C1 segment of cervical spinal cord (tissue), 14 donors: ENCODE measurements around the gene MUC21.

Experiments used
- DNase-seq, 14 donors: peaks; one replicate each; lab custom pipeline; 2025; lab: John Stamatoyannopoulos, UW

The MUC21 gene

DNA sequence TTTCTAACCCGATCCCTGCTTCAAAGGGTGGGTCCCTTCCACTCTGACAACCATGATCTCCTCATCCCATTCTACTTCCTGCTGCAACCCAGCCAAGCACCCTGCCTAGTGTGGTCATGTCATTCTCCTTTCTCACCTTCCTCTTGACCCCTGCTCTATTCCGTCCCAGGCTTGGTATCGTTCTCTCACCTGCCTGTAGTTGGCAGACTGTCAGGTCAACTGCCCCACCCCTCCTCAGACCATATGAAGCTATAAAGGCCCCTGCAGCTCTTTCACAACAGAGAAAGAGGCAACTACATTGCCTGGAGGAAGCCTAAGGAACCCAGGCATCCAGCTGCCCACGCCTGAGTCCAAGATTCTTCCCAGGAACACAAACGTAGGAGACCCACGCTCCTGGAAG is at the start of gene MUC21:
TSS of gene MUC21 (plus strand) at position 280 of the 400 bp plus-strand sequence. CDS start 241 bp downstream, outside the sequence.
- DNase-seq = no peak

DNA sequence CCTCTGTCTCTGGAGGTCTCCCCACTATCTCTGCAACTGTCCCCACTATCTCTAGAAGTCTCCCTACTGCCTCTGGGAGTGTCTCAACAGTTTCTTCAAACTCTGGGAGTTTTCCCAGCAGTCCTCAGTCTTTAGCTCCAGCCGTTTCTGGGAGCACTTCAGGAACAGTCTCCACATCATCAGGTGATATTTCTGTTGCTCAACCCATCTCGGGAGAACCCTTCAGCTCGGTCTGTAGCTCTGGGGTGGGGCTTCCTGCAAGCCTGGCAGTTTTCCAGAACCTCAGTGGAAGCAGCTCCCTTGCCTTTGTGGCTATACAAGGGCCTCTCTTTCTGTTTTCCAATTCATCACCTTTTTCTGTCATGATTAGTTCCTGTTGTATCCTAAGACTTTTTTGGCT is 48.5 kb upstream of the MUC21 start:
- no peak for DNase-seq

DNA sequence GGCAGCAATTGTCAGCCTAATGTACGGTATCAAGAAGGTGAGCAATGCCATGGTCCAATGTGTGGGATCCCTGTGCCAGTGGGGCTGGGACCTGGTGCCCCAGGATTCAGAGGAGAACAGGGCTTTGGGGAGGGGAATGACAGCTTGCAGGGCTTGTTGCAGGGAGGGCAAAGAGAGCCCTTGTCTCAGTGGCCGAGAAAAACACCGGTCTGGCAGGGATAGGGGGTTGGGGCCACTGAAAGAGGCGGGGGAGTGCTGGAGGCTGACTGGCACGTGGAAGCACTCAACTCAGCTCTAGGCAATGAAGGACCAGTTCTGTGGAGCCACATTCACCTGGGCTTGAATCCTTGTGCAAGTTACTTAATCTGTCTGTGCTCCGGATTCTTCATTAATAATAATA is 46.3 kb upstream of the MUC21 start:
- no peak for DNase-seq

DNA sequence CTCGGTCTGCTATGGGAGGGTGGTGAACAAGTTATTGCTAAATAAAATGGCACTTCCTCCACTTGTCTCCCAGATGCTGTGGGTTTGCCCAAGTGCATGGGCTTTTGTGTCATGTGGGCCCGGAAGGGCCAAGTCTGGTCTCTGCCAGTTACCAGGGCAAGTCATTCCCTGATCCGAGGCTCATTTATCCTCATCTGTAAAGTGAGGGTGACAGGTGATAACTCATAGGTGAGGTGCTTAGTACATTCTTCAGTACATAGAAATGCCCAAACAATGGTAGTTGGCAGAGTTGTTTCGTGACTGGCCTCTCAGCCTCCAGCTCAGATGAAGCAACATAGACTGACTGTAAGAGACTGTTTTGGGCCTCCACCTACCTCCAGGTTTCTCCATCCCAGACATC is 44.8 kb upstream of the MUC21 start:
- peak in 2 of 14 donors; percentile 10 to 16 for DNase-seq

DNA sequence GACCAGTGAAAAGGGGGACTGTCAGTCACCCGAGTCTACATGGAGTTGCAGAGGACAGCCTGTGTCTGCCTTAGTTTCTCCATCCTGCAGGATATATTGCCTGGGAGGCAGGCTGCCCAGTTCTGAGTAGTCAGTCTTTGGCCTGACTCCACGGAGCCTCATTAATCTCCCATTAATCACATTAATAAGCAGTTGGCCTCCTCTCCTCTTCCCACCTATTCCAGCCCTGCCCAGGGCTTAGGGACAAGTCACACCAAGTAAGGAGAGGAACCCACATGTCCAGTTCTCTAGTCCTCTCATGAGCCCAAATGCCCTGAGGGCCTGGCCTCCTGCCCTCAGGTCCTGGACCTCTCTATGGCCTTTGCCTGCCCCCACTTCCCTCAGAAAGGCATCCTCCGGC is 44.0 kb upstream of the MUC21 start:
- DNase-seq = no peak

DNA sequence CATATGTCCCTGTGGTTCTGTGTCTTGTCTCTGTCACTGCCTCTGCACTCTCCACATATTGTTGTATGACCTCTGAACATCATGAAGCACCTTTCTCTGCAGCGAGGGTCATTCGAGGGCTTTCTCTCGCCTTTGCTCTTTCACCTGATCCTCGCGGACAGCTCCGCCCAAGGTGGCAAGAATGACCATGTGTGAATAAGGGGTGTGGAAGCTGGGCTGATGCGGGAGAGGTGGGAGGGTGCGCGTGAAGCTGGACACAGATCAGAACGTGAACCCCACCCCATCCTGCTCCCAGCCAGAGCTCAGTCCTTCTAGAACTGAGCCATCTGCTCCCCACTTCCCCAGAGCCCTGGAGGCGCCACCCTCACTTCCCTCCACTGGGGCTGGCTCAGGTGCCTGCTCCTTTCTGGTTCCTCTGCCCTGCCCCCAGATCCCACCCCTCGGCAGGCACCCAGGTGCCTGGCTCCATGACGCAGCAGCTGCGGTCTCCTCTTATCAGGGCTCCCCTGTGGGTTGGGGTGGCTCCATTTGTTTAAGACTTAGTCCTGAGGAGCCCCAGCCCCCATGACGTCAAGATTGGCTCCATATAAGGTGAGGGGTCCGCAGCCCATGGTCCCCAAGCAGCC is 43.0 kb upstream of the MUC21 start, which contains the start of gene MUCL3:
TSS of gene MUCL3 (plus strand) at position 613 of the 626 bp plus-strand sequence. CDS start 27 bp downstream, outside the sequence.
- DNase-seq = no peak

DNA sequence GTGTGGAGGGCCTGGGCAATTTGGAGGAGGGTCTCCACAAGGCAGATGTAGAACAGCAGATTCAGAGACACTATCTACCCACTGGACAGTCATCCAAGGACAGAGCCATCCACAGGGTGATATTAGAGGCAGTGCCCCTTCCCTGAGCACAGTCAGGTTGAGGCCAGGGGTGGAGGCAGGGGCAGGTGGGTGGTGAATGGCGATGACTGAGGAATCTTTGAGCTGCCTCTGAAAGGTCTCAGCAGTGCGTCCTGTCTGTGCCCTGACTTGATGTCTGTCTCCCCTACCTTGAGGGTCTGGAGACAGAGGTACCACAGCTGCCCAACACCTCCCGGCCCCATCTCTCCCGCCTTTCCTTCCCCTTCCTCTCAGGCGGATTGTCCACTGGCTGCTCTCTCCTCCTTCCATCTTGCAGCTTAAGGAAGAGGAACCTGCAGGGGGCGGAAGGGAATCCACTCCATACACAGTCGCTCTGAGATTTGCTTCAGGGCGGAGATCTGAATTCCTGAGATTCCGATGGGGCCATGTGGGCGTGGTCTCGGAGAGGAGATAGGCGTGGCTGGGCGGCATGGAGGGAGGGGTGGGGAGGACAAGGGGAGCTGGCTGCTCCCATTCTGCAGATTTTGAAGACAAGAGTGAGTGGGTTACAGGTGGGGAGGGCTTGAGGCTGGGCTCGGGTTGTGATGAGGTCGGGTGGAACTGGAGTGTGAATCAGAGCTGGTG is 41.0 kb upstream of the MUC21 start:
- no peak for DNase-seq

DNA sequence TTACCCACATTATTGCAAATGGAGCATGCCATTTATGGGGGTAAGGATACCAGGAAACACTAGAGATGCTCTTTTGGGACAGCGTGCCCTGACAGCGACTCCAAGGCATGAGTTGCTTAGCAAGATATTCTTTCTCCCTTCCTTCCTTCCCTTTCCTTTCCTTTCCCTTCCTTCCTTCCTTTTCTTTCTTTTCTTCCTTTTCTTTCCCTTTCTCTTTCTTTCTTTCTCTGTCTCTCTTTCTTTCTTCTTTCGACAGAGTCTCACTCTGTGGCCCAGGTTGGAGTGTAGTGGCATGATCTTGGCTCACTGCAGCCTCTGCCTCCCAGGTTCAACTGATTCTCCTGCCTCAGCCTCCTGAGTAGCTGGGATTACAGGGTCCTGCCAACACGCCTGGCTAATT is 39.5 kb upstream of the MUC21 start:
- no peak for DNase-seq

DNA sequence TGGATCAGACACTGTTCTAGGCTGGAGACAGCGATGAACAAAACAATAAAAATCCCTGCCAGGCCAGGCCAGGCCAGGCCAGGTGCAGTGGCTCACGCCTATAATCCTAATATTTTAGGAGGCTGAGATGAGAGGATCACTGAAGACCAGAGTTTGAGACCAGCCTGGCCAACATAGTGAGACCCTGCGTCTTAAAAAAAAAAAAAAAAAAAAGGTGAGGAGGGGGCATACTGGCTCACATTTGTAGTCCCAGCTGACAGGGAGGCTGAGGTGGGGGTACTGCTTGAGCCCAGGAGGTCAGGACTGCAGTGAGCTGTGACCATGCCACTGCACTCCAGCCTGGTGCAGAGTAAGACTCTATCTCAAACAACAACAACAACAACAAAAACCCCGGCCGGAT is 38.2 kb upstream of the MUC21 start:
- DNase-seq = no peak

DNA sequence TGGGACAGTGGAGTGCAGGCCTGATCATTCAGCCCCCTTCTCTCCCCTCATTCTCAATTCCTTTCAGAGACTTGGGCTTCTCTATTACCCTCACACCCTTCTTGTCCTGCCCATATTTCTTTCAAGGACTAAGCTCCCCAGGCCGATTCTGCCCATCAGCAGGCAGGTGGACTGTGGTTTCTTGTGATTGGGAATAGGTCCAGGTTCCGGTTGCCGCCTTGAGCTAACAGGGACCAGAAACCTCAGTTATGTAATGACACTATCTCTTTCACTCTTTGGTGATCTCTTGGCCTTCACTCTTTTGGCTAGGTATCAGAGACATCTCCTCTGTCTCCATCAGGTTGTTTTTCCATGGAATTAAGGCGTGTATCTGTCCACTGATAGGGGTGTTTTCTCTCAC is 36.3 kb upstream of the MUC21 start:
- DNase-seq = no peak

DNA sequence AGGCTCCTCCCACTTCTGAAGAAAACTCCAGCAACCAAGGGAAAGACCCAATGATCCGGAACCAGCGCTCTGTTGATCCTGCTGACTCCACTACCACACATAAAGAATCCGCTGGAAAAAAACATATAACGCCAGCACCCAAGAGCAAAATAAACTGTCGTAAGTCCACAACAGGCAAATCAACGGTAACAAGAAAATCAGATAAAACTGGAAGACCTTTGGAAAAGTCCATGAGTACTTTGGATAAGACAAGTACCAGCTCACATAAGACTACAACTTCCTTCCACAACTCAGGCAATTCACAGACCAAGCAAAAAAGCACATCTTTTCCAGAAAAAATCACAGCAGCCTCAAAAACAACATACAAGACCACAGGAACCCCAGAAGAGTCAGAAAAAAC is 34.7 kb upstream of the MUC21 start:
- DNase-seq = no peak

DNA sequence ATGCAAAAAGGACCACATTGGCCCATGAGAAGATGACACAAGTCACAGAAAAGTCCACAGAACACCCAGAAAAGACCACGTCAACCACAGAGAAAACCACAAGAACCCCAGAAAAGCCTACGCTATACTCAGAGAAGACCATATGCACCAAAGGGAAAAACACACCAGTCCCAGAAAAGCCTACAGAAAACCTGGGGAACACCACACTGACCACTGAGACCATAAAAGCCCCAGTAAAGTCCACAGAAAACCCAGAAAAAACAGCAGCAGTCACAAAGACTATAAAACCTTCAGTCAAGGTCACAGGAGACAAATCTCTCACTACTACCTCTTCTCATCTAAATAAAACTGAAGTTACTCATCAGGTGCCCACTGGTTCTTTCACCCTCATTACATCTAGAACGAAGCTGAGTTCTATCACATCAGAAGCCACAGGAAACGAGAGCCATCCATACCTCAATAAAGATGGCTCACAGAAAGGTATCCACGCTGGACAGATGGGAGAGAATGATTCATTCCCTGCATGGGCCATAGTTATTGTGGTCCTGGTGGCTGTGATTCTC is 31.5 kb upstream of the MUC21 start:
- no peak for DNase-seq

DNA sequence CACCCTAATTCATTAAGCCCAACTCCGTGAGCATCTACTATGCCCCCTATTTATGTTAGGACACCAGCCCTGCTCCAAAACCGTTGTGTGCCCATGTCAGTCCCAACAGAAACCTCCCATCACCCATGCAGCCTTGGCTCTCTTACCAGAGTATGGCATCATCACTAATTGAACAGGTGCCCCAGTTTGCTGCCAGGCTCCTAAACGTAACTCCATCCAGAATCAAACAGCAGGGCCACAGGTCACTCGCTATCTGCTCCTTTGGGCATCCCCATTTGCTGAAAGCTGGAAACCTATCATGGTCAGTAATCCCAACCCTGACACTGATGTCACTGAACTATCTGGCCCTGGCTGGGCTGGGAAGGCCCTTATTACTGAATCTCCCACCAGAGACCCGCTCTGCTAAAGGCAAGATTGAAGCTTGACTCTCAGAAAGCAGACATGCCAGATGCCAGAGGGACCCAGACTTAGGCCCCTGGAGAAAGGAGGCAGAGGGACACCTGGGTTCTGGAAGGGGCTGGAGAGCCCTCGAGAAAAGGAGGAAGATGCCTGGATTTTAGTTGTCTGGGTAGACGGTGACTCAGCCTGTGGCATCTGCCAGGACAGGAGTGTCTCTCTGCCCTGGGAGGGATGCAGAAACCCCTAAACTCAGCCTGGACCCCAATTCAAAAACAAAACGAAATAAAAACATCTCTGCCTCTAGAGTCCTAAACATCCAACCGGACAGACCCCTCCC is 28.7 kb upstream of the MUC21 start:
- no peak for DNase-seq

DNA sequence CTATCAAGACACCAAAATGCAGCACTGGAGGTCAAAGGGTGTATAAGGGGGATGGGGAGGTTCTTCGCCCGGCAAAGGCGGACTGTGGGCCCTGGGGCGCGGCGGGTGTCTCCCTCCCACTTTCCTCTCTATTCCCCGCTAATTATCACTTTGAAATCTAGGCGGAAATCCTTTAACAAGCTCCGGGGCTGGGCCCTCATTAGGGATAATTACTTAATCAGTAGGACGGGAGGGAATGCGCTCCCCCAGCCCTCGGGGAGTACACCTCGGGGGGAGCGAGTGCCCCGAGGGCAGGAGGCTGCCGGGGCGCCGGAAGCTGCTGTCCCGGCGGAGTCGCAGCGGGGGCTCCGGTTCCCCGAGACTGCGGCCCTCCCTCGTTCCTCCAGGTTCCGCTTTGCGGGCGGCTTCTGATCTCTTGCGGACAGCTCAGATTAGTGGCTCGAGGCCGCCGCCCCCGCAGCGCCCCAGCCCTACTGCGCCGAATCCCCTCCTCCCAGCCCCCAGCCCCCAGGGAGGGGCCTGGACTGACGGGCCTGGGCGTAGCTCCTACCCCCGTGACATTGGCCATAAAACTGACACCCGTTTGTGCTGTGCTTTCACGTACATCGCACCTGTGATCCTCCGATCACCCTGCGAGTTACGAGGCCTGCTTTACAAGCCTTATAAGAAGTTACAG is 28.0 kb upstream of the MUC21 start:
- DNase-seq = peak in 8 of 14 donors; percentile 5 to 70 (median 48)

DNA sequence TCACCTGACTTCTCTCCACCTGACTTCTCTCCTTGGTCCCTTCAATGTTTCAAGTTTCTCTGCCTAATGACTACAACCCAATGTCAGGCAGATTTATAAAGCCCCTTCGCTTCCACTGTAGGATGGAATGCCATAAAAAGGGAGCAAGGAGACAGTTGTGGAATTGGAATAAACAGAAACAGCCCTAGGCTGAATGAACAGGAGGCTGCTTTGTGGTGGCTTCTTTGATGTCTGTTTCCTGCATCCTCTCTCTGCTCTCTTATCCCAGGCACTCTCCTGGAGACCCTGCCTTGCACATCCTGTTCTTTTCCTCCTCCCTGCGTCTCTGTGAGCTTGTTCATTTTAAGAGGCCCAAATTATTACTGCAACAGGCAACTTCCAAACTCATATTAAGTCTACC is 25.8 kb upstream of the MUC21 start:
- no peak for DNase-seq

DNA sequence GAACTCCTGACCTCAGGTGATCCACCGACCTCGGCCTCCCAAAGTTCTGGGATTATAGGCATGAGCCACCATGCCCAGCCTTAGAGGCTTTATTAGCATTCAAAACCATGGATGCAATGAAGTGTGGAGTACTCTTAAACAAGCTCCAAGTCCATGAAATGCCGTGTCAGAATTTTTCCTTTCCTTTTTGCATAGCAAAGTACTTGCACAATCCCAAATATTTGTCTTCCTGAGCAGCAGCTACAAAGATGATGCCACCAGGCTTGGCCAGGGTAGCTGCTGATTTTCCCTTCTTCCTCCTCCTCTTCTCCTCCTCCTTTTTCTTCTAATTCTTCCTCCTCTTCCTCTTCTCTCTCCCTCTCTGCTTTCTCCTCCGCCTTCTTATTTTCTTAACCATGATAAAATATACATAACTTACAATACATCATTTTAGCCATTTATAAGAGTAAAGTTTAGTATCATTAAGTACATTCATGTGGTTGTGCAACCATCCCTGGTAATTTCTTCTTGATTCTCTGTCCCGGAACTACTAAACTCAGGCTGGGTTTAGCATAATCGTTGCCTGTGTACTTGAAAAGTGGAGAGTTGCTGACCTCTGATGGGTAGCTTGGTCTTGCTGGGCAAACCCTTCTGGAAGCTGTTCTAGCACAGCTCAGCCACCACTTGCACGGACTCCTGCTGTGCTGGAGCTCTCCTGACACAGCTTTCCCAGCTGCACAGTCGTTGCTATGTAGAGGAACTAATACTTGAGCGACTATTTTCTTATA is 22.4 kb upstream of the MUC21 start:
- no peak for DNase-seq

DNA sequence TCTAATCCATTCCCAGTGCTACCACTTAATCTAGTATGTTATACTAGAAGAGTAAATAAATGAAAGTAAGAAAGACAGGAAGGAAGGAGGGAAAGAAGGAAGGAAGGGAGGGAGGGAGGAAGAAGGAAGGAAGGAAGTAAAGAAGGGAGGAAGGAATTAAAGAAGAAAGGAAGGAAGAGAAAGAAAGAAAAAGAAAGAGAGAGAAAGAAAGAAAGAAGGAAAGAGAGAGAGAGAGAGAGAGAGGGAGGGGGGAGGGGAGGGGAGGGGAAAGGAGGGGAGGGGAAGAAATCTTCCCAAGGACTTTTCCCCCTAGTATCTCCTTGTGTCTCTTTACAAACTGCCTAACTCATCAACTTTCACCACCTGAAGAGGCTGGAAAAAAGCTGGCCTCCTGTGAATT is 20.8 kb upstream of the MUC21 start:
- DNase-seq = no peak

DNA sequence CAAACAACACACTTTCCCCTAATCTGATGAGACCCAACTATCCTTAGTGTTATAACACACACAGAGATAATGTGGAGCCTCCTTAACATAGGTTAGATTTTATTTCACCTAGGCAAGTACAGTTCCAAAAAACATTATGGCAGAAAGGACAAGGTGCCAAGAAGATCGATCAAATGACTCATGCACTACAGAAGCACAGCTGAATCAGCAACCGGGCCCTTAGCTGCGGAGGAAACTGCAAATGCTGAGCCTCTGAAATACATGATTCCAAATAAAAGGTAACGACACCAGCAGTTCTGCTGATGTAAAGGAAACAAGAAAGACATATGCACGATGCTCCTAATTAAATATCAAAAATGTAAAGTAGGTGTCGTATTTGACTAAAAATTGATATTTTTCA is 19.9 kb upstream of the MUC21 start:
- DNase-seq = no peak

DNA sequence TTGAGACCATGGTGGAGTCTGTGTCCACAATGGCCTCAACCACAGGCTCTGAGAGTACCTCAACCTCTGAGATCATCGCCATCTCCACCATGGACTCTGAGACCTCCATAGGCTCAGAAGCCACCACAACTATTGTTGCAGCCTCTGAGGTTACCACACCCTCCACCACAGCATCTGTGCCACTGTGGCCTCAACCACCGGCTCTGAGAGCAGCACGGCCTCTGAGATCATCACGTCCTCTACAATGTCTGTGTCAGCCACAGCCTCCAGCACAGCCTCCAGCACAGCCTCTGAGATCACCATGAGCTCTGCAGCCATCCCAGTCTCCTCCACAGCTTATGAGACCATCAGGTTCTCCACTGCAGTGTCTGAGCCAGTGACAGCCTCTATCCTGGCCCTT is 19.4 kb upstream of the MUC21 start:
- no peak for DNase-seq

DNA sequence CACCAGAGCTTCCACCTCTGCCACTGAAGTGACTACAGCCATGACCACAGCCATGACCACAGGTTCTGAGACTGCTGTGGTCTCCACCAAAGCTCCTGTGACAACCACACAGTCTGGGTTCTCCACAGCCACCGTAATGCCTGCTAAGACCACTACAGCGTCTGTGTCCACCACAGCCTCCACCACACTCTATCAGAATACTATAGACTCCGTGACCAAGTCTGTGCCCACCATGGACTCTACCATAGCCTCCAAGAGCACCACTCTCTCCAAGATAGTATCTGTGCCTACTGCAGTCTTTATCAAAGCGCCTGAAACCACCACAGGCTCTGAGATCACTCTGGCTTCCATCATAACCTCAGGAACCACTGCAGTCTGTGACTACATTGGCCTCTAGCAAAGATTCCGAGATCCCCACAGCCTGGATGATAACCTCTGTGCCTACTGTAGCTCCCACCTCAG is 18.3 kb upstream of the MUC21 start:
- no peak for DNase-seq

DNA sequence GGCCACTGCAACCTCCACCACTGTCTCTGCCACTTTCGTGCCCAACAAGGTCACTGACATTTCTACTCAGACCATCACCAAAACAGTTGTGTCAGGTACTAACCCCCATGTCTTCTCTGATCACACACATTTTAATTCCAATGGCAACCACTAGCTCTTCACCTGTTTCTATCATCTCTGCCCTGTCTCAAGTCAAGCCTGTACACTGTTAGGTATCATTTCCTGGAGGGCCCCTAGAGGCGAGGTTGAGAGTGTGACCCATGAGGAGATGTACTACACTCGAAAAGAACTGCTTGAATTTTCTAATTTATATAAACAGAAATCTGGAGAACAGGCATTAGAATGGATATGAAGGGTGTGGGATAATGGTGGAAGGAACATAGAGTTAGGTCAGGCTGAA is 17.4 kb upstream of the MUC21 start:
- DNase-seq = no peak
